HepG2 (cell line): Measurements from ENCODE around the gene TMEM167A. TPM values are rescaled to one million over a fixed set of nuclear protein-coding genes. Genes with fewer than 3 reads are reported as not detected.

Source experiments
- AKNA ChIP-seq: sonication (generic); formaldehyde crosslinking; IDR thresholded peaks from 2 replicates; pipeline ENCODE4 v1.4.0; 2020; ENCODE audit warnings: missing genetic modification reagents, borderline replicate concordance
- ARNT2 ChIP-seq: sonication (generic); formaldehyde crosslinking; IDR thresholded peaks from 2 replicates; pipeline ENCODE4 v1.8.0; 2022; ENCODE audit warnings: mild to moderate bottlenecking, low read depth, missing genetic modification reagents, moderate library complexity
- ATF2 ChIP-seq: sonication (generic); formaldehyde crosslinking; IDR thresholded peaks from 2 replicates; pipeline ENCODE4 v1.4.0; 2020; ENCODE audit warnings: missing genetic modification reagents
- CHCHD3 ChIP-seq: sonication (generic); formaldehyde crosslinking; IDR thresholded peaks from 2 replicates; pipeline ENCODE4 v1.8.0; 2022; ENCODE audit warnings: mild to moderate bottlenecking, missing genetic modification reagents, moderate library complexity
- ELF1 ChIP-seq: sonication (generic); formaldehyde crosslinking; IDR thresholded peaks from 2 replicates; pipeline ENCODE4 v1.4.0; 2020; ENCODE audit warnings: missing genetic modification reagents
- ETV5 ChIP-seq: IDR thresholded peaks from 2 replicates; pipeline ENCODE4 v1.6.1; 2018; ENCODE audit warnings: missing biosample characterization, missing genetic modification reagents, inconsistent platforms, borderline replicate concordance
- FOXP1 ChIP-seq, 2 experiments: fragments of 450-650 bp in 1 of 2; IDR thresholded peaks; 2 replicates each; pipeline ENCODE4 v1.6.1; 2017 to 2018; ENCODE audit warnings: antibody characterized with exemption in 1 of 2
- GZF1 ChIP-seq: sonication (generic); formaldehyde crosslinking; IDR thresholded peaks from 2 replicates; pipeline ENCODE4 v1.5.1; 2020; ENCODE audit warnings: mild to moderate bottlenecking, missing genetic modification reagents
- JDP2 ChIP-seq: sonication (generic); formaldehyde crosslinking; IDR thresholded peaks from 2 replicates; pipeline ENCODE4 v1.8.1; 2022; ENCODE audit warnings: missing genetic modification reagents, borderline replicate concordance
- JUN ChIP-seq: sonication (generic); formaldehyde crosslinking; IDR thresholded peaks from 2 replicates; pipeline ENCODE4 v1.4.0; 2020; ENCODE audit warnings: mild to moderate bottlenecking, missing genetic modification reagents
- MAFF ChIP-seq: IDR thresholded peaks from 2 replicates; pipeline ENCODE4 v1.6.1; 2011; ENCODE audit warnings: low read depth, low read length, improper control_type of control experiment
- MAX ChIP-seq: IDR thresholded peaks from 2 replicates; pipeline ENCODE4 v1.6.1; 2012; ENCODE audit warnings: inconsistent platforms
- PATZ1 ChIP-seq: sonication (generic); formaldehyde crosslinking; IDR thresholded peaks from 2 replicates; pipeline ENCODE4 v1.4.0; 2020; ENCODE audit warnings: missing genetic modification reagents
- RBFOX2 ChIP-seq: fragments of 200-400 bp; formaldehyde crosslinking; IDR thresholded peaks from 2 replicates; pipeline ENCODE4 v1.6.1; 2017; ENCODE audit warnings: low read depth, mild to moderate bottlenecking, low read length
- RFXAP ChIP-seq: sonication (generic); formaldehyde crosslinking; IDR thresholded peaks from 2 replicates; pipeline ENCODE4 v1.4.0; 2020; ENCODE audit warnings: missing genetic modification reagents, borderline replicate concordance
- SNAI1 ChIP-seq: sonication (generic); formaldehyde crosslinking; IDR thresholded peaks from 2 replicates; pipeline ENCODE4 v1.5.0; 2020; ENCODE audit warnings: mild to moderate bottlenecking, missing genetic modification reagents, borderline replicate concordance
- TBX3 ChIP-seq: fragments of 450-650 bp; IDR thresholded peaks from 2 replicates; pipeline ENCODE4 v1.6.1; 2017; ENCODE audit warnings: antibody characterized with exemption, mild to moderate bottlenecking, inconsistent platforms, borderline replicate concordance
- ZBTB8A ChIP-seq: sonication (generic); formaldehyde crosslinking; IDR thresholded peaks from 2 replicates; pipeline ENCODE4 v1.4.0; 2020; ENCODE audit warnings: mild to moderate bottlenecking, low read depth, missing genetic modification reagents, borderline replicate concordance
- ZNF121 ChIP-seq: sonication (generic); formaldehyde crosslinking; IDR thresholded peaks from 2 replicates; pipeline ENCODE4 v1.5.0; 2020; ENCODE audit warnings: mild to moderate bottlenecking, missing genetic modification reagents
- ZNF44 ChIP-seq: sonication (generic); formaldehyde crosslinking; IDR thresholded peaks from 2 replicates; pipeline ENCODE4 v1.5.1; 2020; ENCODE audit warnings: mild to moderate bottlenecking, missing genetic modification reagents
- ZNF746 ChIP-seq: sonication (generic); formaldehyde crosslinking; IDR thresholded peaks from 2 replicates; pipeline ENCODE4 v1.8.0; 2022; ENCODE audit warnings: mild to moderate bottlenecking, missing genetic modification reagents
- ZNF772 ChIP-seq: sonication (generic); formaldehyde crosslinking; IDR thresholded peaks from 2 replicates; pipeline ENCODE4 v1.5.0; 2020; ENCODE audit warnings: mild to moderate bottlenecking, missing genetic modification reagents
- ZNF879 ChIP-seq: sonication (generic); formaldehyde crosslinking; IDR thresholded peaks from 2 replicates; pipeline ENCODE4 v1.8.1; 2023; ENCODE audit warnings: missing genetic modification reagents
- ZSCAN29 ChIP-seq: sonication (generic); formaldehyde crosslinking; conservative IDR thresholded peaks from 2 replicates; pipeline ENCODE4 v1.4.0; 2020; ENCODE audit warnings: mild to moderate bottlenecking, missing genetic modification reagents
- polyA plus RNA-seq, 8 experiments: library from polyadenylated mRNA; depleted of rRNA in 3 of 8; stranded (reverse) in 7 of 8; unstranded in 1 of 8; fragments of >200 nt; fragmentation: Illumina TruSeq in 4 of 8; extraction: Trizol in 4 of 8; gene quantifications; 2 replicates each; pipeline versions ENCODE4 v1.2.1 to v1.2.3, GENCODE V29; 2011 to 2016; ENCODE audit warnings: low read depth in 4 of 8, missing spikeins in 1 of 8, mixed read lengths in 1 of 8; ENCODE audit not compliant: insufficient read depth in 1 of 8
- total RNA-seq, 5 experiments: library from RNA; depleted of rRNA; stranded (reverse); fragments of >200 nt; fragmentation: Illumina TruSeq; extraction: Trizol; gene quantifications; 2 replicates each; pipeline ENCODE4 v1.2.3, GENCODE V29; 2016; ENCODE audit warnings: low read depth in 1 of 5

Gene TMEM167A
- total and polyA plus RNA-seq, 2 of the 13 experiments (the other 11 are each of a cell fraction or from before 2014, with no cell fraction given): 47.0 to 78.7 TPM

GRCh38 chr5:83077662-83078261 lies 568 bp upstream of the TMEM167A start (continued):
- TF ChIP-seq MAX (0 out of 2 replicates have a peak, but pooled peaks have one; percentile 21), RFXAP (no peak), ZNF746 (CRISPR knock-in tag) (no peak), ZNF879 (CRISPR knock-in tag) (no peak), ARNT2 (CRISPR knock-in tag) (no peak), TBX3 (no peak), PATZ1 (CRISPR knock-in tag) (no peak), ATF2 (CRISPR knock-in tag) (no peak), ZNF772 (peak; percentile 57; the same call in 1 of the 2 replicates), MAFF (no peak), ELF1 (no peak), ZNF121 (no peak), ZBTB8A (no peak), JDP2 (no peak), CHCHD3 (CRISPR knock-in tag) (no peak), FOXP1 (IDR thresholded peaks at IDR 0.05) (no peak), FOXP1 (CRISPR knock-in tag; IDR thresholded peaks at IDR 0.05) (no peak), RBFOX2 (no peak), JUN (CRISPR knock-in tag) (no peak), SNAI1 (CRISPR knock-in tag) (no peak), ZNF44 (CRISPR knock-in tag) (no peak), GZF1 (CRISPR knock-in tag) (no peak), AKNA (no peak), ZSCAN29 (CRISPR knock-in tag) (no peak), ETV5 (CRISPR knock-in tag) (no peak)
